Astrocyte (in vitro differentiated cells and primary cell): ENCODE measurements around the gene FAM222A. TPM values are rescaled to one million over a fixed set of nuclear protein-coding genes. Genes with fewer than 3 reads are reported as not detected.

Experiments
- DNase-seq: peaks from one replicate; pipeline ENCODE4 v3.0.0-alpha.2; 2010; ENCODE audit warnings: low read depth
- FAIRE-seq: peaks from 2 replicates; lab custom pipeline; 2011; peaks lifted over from hg19 to GRCh38; lab: Jason Lieb, UNC
- H2AFZ ChIP-seq: 2 replicates; pipeline ENCODE4 v1.6.0; 2012; ENCODE audit warnings: low read depth, low read length, inconsistent platforms
- H3K27ac ChIP-seq: 2 replicates; pipeline ENCODE4 v1.5.1; 2011; ENCODE audit warnings: low read depth, low read length, inconsistent platforms
- H3K27me3 ChIP-seq: 2 replicates; pipeline ENCODE4 v1.6.0; 2011; ENCODE audit warnings: low read length, inconsistent platforms; ENCODE audit not compliant: insufficient read depth
- H3K36me3 ChIP-seq: 2 replicates; pipeline ENCODE4 v1.5.1; 2011; ENCODE audit warnings: low read length, inconsistent platforms; ENCODE audit not compliant: insufficient read depth
- H3K4me1 ChIP-seq: 2 replicates; pipeline ENCODE4 v1.5.1; 2011; ENCODE audit warnings: low read length, inconsistent platforms; ENCODE audit not compliant: insufficient read depth
- H3K4me2 ChIP-seq: 2 replicates; pipeline ENCODE4 v1.6.0; 2012; ENCODE audit warnings: low read length, inconsistent platforms
- H3K4me3 ChIP-seq: 2 replicates; pipeline ENCODE4 v1.5.1; 2011; ENCODE audit warnings: low read depth, mild to moderate bottlenecking, low read length, inconsistent platforms; ENCODE audit not compliant: insufficient read depth
- H3K79me2 ChIP-seq: 2 replicates; pipeline ENCODE4 v1.6.0; 2012; ENCODE audit warnings: mild to moderate bottlenecking, low read length, inconsistent platforms; ENCODE audit not compliant: insufficient read depth
- H3K9ac ChIP-seq: 2 replicates; pipeline ENCODE4 v1.6.0; 2012; ENCODE audit warnings: mild to moderate bottlenecking, low read length, inconsistent platforms
- H3K9me3 ChIP-seq: 2 replicates; pipeline ENCODE4 v1.5.1; 2012; ENCODE audit warnings: low read depth, mild to moderate bottlenecking, low read length, inconsistent platforms; ENCODE audit not compliant: insufficient read depth
- H4K20me1 ChIP-seq: 2 replicates; pipeline ENCODE4 v1.6.0; 2012; ENCODE audit warnings: low read length, inconsistent platforms; ENCODE audit not compliant: insufficient read depth
- H3K27ac Mint-ChIP-seq: one replicate; pipeline ENCODE4 v1.8.0; 2021; ENCODE audit warnings: mild to moderate bottlenecking, mixed read lengths; ENCODE audit not compliant: unreplicated experiment
- H3K27me3 Mint-ChIP-seq: one replicate; pipeline ENCODE4 v1.8.0; 2021; ENCODE audit warnings: low read depth, mixed read lengths; ENCODE audit not compliant: unreplicated experiment
- H3K36me3 Mint-ChIP-seq: one replicate; pipeline ENCODE4 v1.8.0; 2021; ENCODE audit warnings: low read depth, mixed read lengths; ENCODE audit not compliant: unreplicated experiment
- H3K4me1 Mint-ChIP-seq: one replicate; pipeline ENCODE4 v1.8.0; 2021; ENCODE audit warnings: low read depth, mixed read lengths; ENCODE audit not compliant: unreplicated experiment
- H3K4me3 Mint-ChIP-seq: one replicate; pipeline ENCODE4 v1.8.0; 2021; ENCODE audit warnings: mild to moderate bottlenecking, moderate library complexity, mixed read lengths; ENCODE audit not compliant: unreplicated experiment
- H3K9me3 Mint-ChIP-seq: one replicate; pipeline ENCODE4 v1.8.0; 2021; ENCODE audit warnings: mild to moderate bottlenecking, mixed read lengths; ENCODE audit not compliant: unreplicated experiment
- CTCF ChIP-seq: IDR thresholded peaks from 2 replicates; pipeline ENCODE4 v1.5.1; 2011; ENCODE audit warnings: low read depth, mild to moderate bottlenecking, inconsistent platforms, low read length, moderate library complexity; ENCODE audit not compliant: insufficient read depth
- EZH2 ChIP-seq: IDR thresholded peaks from 2 replicates; pipeline ENCODE4 v1.6.1; 2012; ENCODE audit warnings: mild to moderate bottlenecking, low read length, inconsistent platforms; ENCODE audit not compliant: insufficient read depth
- total RNA-seq: library from RNA; stranded (reverse); gene quantifications from 2 replicates; pipeline ENCODE4 v1.2.1, GENCODE V29; 2021

Gene FAM222A
- total RNA-seq, 1 donor from 2014 or later: 1.2 TPM

GRCh38 chr12:109793826-109794501, 80.3 kb downstream of the FAM222A start:
- H3K9me3 Mint-ChIP-seq: no peaks in the 10 kb centered on the region
- no peaks in the 10 kb centered on the region for H3K27me3 ChIP-seq
- no peak for FAIRE-seq
- no peak overlapping the region for H3K27ac ChIP-seq
- no peaks in the 10 kb centered on the region for H3K36me3 ChIP-seq
- no peaks in the 10 kb centered on the region for H3K4me1 Mint-ChIP-seq
- TF ChIP-seq EZH2: no peak
- TF ChIP-seq CTCF: no peak
- H3K27ac Mint-ChIP-seq: no peak overlapping the region
- peaks cover 2% of the 10 kb centered on the region for H3K27me3 Mint-ChIP-seq
- peaks cover 3% of the 10 kb centered on the region for H3K4me1 ChIP-seq
- no peak overlapping the region for H3K4me3 Mint-ChIP-seq
- H3K9ac ChIP-seq: no peak overlapping the region
- H3K4me2 ChIP-seq: no peak overlapping the region
- no peaks in the 10 kb centered on the region for H3K9me3 ChIP-seq
- H3K36me3 Mint-ChIP-seq: no peaks in the 10 kb centered on the region
- no peak overlapping the region for H2AFZ ChIP-seq
- H4K20me1 ChIP-seq: no peaks in the 10 kb centered on the region
- H3K4me3 ChIP-seq: no peak overlapping the region
- DNase-seq: no peak
- H3K79me2 ChIP-seq: no peaks in the 10 kb centered on the region

- Histone ChIP-seq H3K36me3 (no peaks in the 10 kb centered on the region), H3K79me2 (no peaks in the 10 kb centered on the region), H4K20me1 (no peaks in the 10 kb centered on the region), H3K4me2 (no peak overlapping the region), H3K4me3 (no peak overlapping the region), H2AFZ (no peak overlapping the region), H3K27ac (no peak overlapping the region), H3K27me3 (no peaks in the 10 kb centered on the region), H3K9me3 (no peaks in the 10 kb centered on the region), H3K4me1 (peaks cover 3% of the 10 kb centered on the region), H3K9ac (no peak overlapping the region)
- Mint-ChIP-seq H3K4me1 (no peaks in the 10 kb centered on the region), H3K4me3 (no peak overlapping the region), H3K9me3 (no peaks in the 10 kb centered on the region), H3K27me3 (peaks cover 2% of the 10 kb centered on the region), H3K27ac (no peak overlapping the region), H3K36me3 (no peaks in the 10 kb centered on the region)
- no peak for FAIRE-seq
- no peak for TF ChIP-seq EZH2
- TF ChIP-seq CTCF: no peak
- peak; percentile 30 for DNase-seq
Measured at GRCh38 chr12:109795023-109795422, 81.4 kb downstream of the FAM222A start.

- Mint-ChIP-seq H3K4me3 (no peak overlapping the region), H3K9me3 (no peaks in the 10 kb centered on the region), H3K27me3 (peaks cover 2% of the 10 kb centered on the region), H3K4me1 (no peaks in the 10 kb centered on the region), H3K27ac (no peak overlapping the region), H3K36me3 (no peaks in the 10 kb centered on the region)
- H3K9ac ChIP-seq: no peak overlapping the region
- H3K9me3 ChIP-seq: no peaks in the 10 kb centered on the region
- H3K4me2 ChIP-seq: no peak overlapping the region
- TF ChIP-seq EZH2: no peak
- no peak for TF ChIP-seq CTCF
- H3K36me3 ChIP-seq: no peaks in the 10 kb centered on the region
- H3K4me3 ChIP-seq: no peak overlapping the region
- no peak overlapping the region for H3K27ac ChIP-seq
- no peaks in the 10 kb centered on the region for H3K79me2 ChIP-seq
- no peaks in the 10 kb centered on the region for H4K20me1 ChIP-seq
- H2AFZ ChIP-seq: no peak overlapping the region
- no peaks in the 10 kb centered on the region for H3K27me3 ChIP-seq
- FAIRE-seq: no peak
- peaks cover 3% of the 10 kb centered on the region for H3K4me1 ChIP-seq
- no peak for DNase-seq
Measured at GRCh38 chr12:109796057-109796456, 82.4 kb downstream of the FAM222A start.
